ENCODE data around the gene NRARP.

- no peak for TF ChIP-seq CTCF (IDR thresholded peaks at IDR 0.05)
- TF ChIP-seq POLR2A (IDR thresholded peaks at IDR 0.05) = no peak
- no peak for TF ChIP-seq POLR2AphosphoS5 (IDR thresholded peaks at IDR 0.05)
- TF ChIP-seq EP300 (IDR thresholded peaks at IDR 0.05) = no peak
These were observed 26.9 kb downstream of the NRARP start for GRCh38 chr9:137275203-137275587.

Data from sigmoid colon (tissue), 4 donors.